OCI-LY3 (cell line): ENCODE measurements around the gene CCDC28B.
A peak's percentile ranks its signal among the peaks of the same experiment; 100 is the strongest.

Experiments used
- H2AFZ ChIP-seq: fragments of 200-600, 300-600 bp; shearing (Covaris generic); 2 replicates; pipeline ENCODE4 v1.6.0; 2014; ENCODE audit warnings: antibody characterized with exemption, low read depth, low read length
- H3K27ac ChIP-seq: fragments of 200-600, 300-600 bp; sonication (generic); 2 replicates; pipeline ENCODE4 v1.5.1; 2014; ENCODE audit warnings: mild to moderate bottlenecking, low read length, moderate library complexity, mixed read lengths
- H3K27me3 ChIP-seq: fragments of 200-600, 300-600 bp; sonication (generic); 2 replicates; pipeline ENCODE4 v1.6.1; 2014; ENCODE audit warnings: low read depth, low read length, mixed read lengths
- H3K36me3 ChIP-seq: fragments of 200-600, 300-600 bp; sonication (generic); replicated peaks from 2 replicates; pipeline ENCODE3; 2014; ENCODE audit warnings: low read depth, low read length, mixed read lengths
- H3K4me1 ChIP-seq: fragments of 300-600, 200-600 bp; sonication (generic); 2 replicates; pipeline ENCODE4 v1.6.1; 2014; ENCODE audit warnings: low read length, mixed read lengths
- H3K4me2 ChIP-seq: fragments of 200-600, 300-600 bp; sonication (generic); 2 replicates; pipeline ENCODE4 v1.6.1; 2014; ENCODE audit warnings: low read length, mixed read lengths
- H3K4me3 ChIP-seq: fragments of 300-600, 200-600 bp; sonication (generic); 2 replicates; pipeline ENCODE4 v1.5.1; 2014; ENCODE audit warnings: antibody characterized with exemption, mild to moderate bottlenecking, low read length, moderate library complexity
- H3K79me2 ChIP-seq: fragments of 300-600, 200-600 bp; shearing (Covaris generic); 2 replicates; pipeline ENCODE4 v1.6.1; 2014; ENCODE audit warnings: mild to moderate bottlenecking, low read length, mixed read lengths
- H3K9ac ChIP-seq: fragments of 300-600, 200-600 bp; shearing (Covaris generic); 2 replicates; pipeline ENCODE4 v1.6.0; 2014; ENCODE audit warnings: mild to moderate bottlenecking, low read length, moderate library complexity
- H3K9me3 ChIP-seq: fragments of 200-600, 300-600 bp; shearing (Covaris generic); 2 replicates; pipeline ENCODE4 v1.6.1; 2014; ENCODE audit warnings: low read length, mixed read lengths; ENCODE audit not compliant: insufficient read depth
- H4K20me1 ChIP-seq: fragments of 200-600, 300-600 bp; sonication (generic); 2 replicates; pipeline ENCODE4 v1.6.1; 2016; ENCODE audit warnings: low read length, mixed read lengths; ENCODE audit not compliant: insufficient read depth
- CTCF ChIP-seq: fragments of 200-600, 300-600 bp; sonication (generic); IDR thresholded peaks from 2 replicates; pipeline ENCODE4 v1.5.1; 2014; ENCODE audit warnings: antibody characterized with exemption, low read length, low read depth
- EZH2phosphoT487 ChIP-seq: fragments of 200-600 bp; shearing (Covaris generic); IDR thresholded peaks from 2 replicates; pipeline ENCODE4 v1.6.1; 2018; ENCODE audit warnings: antibody characterized with exemption, mixed run types, low read depth

Gene CCDC28B

GRCh38 chr1:32223683-32224082, 23.3 kb downstream of the CCDC28B start:
- H3K27ac ChIP-seq = no peak overlapping the region
- H3K4me3 ChIP-seq = peak overlapping the region; percentile 87; the same call in 1 of the 2 replicates
- H3K79me2 ChIP-seq = peaks cover 21% of the 10 kb centered on the region
- H3K4me1 ChIP-seq = peaks cover 11% of the 10 kb centered on the region
- no peaks in the 10 kb centered on the region for H3K27me3 ChIP-seq
- H2AFZ ChIP-seq = no peak overlapping the region
- no peak for TF ChIP-seq CTCF
- TF ChIP-seq EZH2phosphoT487 = no peak
- H3K9me3 ChIP-seq = no peaks in the 10 kb centered on the region
- peaks cover 8% of the 10 kb centered on the region for H3K36me3 ChIP-seq
- no peak overlapping the region for H3K9ac ChIP-seq
- peak overlapping the region; percentile 77; the same call in 1 of the 2 replicates for H3K4me2 ChIP-seq
- H4K20me1 ChIP-seq = no peaks in the 10 kb centered on the region

- H2AFZ ChIP-seq = no peak overlapping the region
- TF ChIP-seq CTCF = no peak
- TF ChIP-seq EZH2phosphoT487 = no peak
- H3K27ac ChIP-seq = no peak overlapping the region
- no peak overlapping the region for H3K4me3 ChIP-seq
- H3K4me2 ChIP-seq = no peak overlapping the region
- H3K79me2 ChIP-seq = peaks cover 21% of the 10 kb centered on the region
- no peaks in the 10 kb centered on the region for H3K9me3 ChIP-seq
- H3K27me3 ChIP-seq = no peaks in the 10 kb centered on the region
- peaks cover 11% of the 10 kb centered on the region for H3K36me3 ChIP-seq
- H3K9ac ChIP-seq = no peak overlapping the region
- H3K4me1 ChIP-seq = peaks cover 11% of the 10 kb centered on the region
- no peaks in the 10 kb centered on the region for H4K20me1 ChIP-seq
These were observed 23.9 kb downstream of the CCDC28B start for GRCh38 chr1:32224285-32224684.

- peaks cover 11% of the 10 kb centered on the region for H3K36me3 ChIP-seq
- H3K4me2 ChIP-seq = no peak overlapping the region
- no peak overlapping the region for H2AFZ ChIP-seq
- H3K9ac ChIP-seq = no peak overlapping the region
- H3K9me3 ChIP-seq = no peaks in the 10 kb centered on the region
- no peak for TF ChIP-seq EZH2phosphoT487
- no peak for TF ChIP-seq CTCF
- peaks cover 6% of the 10 kb centered on the region for H3K79me2 ChIP-seq
- no peak overlapping the region for H3K4me3 ChIP-seq
- no peaks in the 10 kb centered on the region for H3K27me3 ChIP-seq
- H4K20me1 ChIP-seq = no peaks in the 10 kb centered on the region
- no peak overlapping the region for H3K27ac ChIP-seq
- H3K4me1 ChIP-seq = no peaks in the 10 kb centered on the region
These were observed 28.4 kb downstream of the CCDC28B start for GRCh38 chr1:32228771-32229170.

GRCh38 chr1:32231843-32232432, 31.5 kb downstream of the CCDC28B start:
- Histone ChIP-seq H3K9me3 (no peaks in the 10 kb centered on the region), H4K20me1 (no peaks in the 10 kb centered on the region), H3K9ac (no peak overlapping the region), H3K27me3 (no peaks in the 10 kb centered on the region), H3K27ac (no peak overlapping the region), H2AFZ (no peak overlapping the region), H3K4me1 (no peaks in the 10 kb centered on the region), H3K4me2 (no peak overlapping the region), H3K36me3 (peaks cover 11% of the 10 kb centered on the region), H3K4me3 (no peak overlapping the region), H3K79me2 (no peaks in the 10 kb centered on the region)
- TF ChIP-seq CTCF (no peak), EZH2phosphoT487 (no peak)
